ENCODE results near the gene TOP2A.

GRCh38 chr17:40419559-40420331 lies 2.0 kb upstream of the TOP2A start:
- TF ChIP-seq, protein P1, sequence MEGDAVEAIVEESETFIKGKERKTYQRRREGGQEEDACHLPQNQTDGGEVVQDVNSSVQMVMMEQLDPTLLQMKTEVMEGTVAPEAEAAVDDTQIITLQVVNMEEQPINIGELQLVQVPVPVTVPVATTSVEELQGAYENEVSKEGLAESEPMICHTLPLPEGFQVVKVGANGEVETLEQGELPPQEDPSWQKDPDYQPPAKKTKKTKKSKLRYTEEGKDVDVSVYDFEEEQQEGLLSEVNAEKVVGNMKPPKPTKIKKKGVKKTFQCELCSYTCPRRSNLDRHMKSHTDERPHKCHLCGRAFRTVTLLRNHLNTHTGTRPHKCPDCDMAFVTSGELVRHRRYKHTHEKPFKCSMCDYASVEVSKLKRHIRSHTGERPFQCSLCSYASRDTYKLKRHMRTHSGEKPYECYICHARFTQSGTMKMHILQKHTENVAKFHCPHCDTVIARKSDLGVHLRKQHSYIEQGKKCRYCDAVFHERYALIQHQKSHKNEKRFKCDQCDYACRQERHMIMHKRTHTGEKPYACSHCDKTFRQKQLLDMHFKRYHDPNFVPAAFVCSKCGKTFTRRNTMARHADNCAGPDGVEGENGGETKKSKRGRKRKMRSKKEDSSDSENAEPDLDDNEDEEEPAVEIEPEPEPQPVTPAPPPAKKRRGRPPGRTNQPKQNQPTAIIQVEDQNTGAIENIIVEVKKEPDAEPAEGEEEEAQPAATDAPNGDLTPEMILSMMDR (conservative IDR thresholded peaks at IDR 0.05 in 1 of 2, IDR thresholded peaks at IDR 0.05 in 1 of 2; ENCODE audit: low read depth in 1 of 2, low read length in 2 of 2): no peak
- no peak for TF ChIP-seq EZH2 (IDR thresholded peaks at IDR 0.05; ENCODE audit: low read length, missing control alignments)
